HG03175 (cell line): ENCODE results near the gene GPR3.
"Not testable (repeated sequence)": the region's sequence is repeated elsewhere in the genome, so short reads cannot be mapped to it uniquely, and the experiment has no call there.

Source experiments
- ATAC-seq: cut with Tn5 transposase; IDR thresholded peaks from one replicate; pipeline ENCODE4 v1.9.1; 2021; ENCODE audit warnings: mild to moderate bottlenecking, moderate library complexity; ENCODE audit not compliant: unreplicated experiment

The GPR3 gene

DNA sequence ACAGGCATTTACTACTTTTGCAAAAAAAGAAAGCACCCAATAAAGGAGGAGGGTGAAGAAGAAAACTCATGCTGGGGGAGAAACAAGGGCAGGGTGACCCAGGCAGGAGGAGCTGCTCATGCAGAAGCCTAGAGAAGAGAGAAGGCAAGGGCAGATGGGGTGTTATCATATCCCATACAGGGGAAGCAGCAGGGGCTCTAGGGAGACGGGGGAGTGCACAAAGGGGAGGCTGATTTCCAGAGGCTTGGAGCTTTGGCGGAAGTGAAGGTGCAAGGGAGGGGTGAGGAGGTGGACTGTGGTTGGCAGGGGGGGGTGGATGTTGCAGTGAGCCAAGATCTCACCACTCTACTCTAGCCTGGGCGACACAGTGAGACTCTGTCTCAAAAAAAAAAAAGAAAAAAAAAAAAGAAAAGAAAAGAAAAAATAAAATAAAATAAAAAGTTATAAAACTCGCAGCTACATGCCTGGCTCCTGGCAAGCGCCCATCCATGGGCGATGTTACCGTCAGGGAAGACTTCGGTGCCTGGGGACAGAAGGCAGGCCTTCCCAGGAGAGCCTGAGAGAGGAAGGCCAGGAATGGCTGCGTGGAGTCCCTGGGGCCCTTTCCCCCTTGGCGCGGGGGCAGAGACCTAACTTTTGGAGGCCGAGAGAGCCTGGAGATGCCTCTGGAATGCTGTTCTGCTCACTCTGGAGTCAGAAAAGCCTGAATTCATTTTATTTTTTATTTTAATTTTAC, 14.5 kb upstream of the GPR3 start:
- no peak for ATAC-seq

DNA sequence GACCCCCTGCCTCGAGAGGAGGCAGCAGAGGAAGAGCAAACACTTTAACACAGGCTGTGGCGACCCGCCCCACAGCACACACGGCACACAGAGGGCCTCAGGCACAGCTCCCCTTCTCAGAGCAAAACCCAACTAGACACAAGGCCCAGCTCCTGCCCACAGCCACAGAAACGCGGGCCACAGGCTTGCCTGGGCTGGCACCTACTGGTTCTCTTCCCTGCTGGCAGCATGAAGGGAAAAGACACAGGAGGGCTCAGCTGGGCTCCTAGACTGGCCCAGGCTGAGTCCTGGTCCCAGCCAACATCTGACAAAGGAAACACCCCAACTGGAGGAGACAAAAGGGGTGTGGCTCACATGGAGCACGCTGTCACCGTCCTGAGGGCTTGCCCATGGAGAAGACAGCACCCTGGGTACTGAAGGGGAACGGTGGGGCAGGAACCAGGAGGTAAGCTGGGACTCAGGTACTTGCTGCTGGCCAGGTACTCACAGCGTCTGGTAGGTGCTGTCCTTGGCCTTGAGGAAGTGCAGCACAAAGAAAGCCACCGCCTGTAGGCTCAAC, 12.8 kb upstream of the GPR3 start:
- ATAC-seq, result no peak

DNA sequence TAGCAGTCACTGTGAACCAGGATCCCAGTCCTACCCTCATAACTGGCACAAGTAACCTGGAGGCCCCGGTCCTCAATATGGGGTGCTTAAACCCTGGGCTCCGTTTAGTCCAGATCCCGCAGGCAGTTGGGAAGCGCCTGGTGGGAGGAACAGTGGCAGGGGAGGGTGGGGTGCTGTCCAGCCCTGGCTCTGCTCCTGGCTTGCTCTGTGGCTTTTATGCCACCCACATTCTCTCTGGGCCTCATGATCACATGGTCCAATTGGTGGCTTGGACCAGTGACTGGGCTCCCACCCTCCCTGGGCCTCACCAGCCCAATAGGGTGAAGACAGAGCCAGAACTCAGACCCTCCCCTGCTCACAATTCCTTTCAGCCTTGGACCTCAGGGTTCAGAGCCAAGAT, 12.2 kb upstream of the GPR3 start:
- ATAC-seq, result no peak

DNA sequence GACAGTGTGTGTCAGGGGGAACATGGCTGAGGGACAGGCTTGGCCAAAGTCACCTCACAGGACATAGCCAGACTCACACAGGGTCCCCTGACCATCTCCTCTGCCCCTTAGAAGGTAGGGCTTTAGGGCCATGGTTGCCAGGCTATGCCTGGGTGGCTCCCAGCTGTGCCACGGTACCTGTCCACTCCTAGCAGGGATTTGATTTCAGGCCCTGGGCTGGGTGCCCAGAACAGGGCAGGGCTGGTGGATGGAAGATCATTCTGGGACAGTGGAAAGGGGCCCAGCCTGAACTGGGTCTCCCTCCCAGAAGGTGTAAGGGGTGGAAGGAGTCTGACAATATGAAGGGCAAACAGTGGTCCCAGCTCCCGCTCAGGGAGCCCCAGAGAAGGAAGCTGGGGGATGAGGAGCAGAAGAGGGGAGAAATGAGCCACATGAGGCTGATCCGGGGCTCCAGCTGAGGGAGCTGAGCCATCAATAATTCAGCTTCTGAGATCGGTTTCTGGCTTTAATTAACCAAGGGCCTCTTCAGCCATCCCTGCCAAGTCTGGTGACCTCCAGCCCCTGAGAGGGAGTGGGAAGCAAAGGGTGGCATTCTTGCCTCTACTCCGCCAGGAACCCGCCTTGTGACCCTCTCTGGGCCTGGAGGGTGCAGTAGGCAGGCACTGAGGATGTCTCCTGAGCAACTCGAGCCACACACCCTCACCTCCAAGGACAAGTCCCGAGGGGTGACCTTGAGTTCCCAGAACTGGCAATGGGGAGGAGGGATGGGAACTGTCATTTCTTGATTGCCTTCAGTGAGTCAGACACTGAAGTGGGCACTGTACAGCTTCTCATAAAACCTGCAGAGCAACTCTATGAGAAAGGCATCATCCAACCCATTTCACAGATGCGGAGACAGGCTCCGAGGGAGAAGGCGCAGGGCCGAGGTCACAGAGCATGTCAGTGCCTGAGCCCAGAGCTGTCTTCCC, 11.4 kb upstream of the GPR3 start:
- no peak for ATAC-seq

DNA sequence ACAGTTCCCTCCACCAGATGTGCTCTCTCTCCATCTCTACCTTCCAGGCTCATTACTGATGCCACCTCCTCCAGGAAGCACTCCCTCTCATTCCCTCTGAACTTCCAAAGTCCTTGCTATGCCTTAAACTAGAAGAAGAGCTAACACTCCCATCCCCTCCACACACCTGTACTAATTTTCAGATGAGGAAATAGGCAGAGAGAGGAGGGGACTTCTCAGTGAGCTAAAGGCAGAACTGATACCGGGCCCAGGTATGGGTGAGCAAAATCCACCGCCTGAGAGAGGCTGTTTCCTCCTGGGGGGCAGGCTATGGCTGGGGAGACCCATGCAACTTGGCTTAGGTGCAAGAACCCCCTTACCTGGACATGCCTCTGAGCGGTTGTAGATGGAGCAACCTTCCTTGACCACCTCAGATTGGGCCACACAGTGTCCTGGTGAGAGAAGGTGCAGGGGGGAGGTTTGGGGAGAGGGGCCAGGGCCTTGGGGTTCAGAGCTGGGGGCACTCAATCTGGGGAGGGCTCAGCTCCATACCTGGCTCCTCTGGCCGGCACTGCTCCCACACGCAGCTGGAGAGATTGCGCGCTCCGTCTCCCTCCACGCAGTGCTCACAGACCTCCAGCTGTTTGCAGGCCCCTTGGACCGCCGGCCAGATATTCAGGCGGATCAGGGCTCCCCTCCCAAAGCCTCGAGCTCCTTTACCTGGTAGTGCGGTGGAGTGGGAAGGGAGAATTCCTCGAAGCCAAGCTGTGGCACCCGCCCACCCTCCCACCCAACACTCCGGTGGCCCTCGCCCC, 10.3 kb upstream of the GPR3 start:
- no peak for ATAC-seq

DNA sequence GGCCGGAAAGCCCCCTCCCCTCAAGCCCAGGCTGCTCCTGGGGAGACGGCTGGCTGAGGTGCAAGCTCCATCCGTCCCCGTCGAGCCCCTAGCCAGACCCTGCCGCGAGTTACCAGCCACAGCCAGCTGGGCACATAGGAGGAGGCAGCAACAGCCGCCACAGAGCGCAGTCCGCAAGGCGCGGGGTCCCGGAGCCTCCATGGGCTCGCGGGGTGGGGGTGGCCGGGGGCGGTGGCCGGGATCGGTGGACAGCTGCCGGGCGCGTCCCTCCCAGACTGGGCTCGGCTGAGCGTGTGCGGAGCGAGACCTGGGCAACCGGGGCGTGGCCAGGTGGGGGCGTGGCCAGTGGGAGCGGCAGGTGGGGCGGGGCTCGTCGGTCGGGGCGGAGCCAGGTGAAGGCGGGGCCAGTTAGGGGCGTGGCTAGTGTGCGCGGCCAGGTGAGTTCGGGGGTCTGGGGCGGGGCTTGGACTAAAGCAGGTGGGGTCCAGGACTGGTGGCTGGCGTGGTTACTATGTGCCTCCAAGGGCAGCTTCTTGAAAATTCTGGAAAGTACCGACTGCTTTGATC, 9.3 kb upstream of the GPR3 start, which contains the start of gene CD164L2:
Gene CD164L2 (minus strand): TSS at position 295 of the 567 bp plus-strand sequence. CDS start 94 bp downstream, at position 201.
- no peak for ATAC-seq

DNA sequence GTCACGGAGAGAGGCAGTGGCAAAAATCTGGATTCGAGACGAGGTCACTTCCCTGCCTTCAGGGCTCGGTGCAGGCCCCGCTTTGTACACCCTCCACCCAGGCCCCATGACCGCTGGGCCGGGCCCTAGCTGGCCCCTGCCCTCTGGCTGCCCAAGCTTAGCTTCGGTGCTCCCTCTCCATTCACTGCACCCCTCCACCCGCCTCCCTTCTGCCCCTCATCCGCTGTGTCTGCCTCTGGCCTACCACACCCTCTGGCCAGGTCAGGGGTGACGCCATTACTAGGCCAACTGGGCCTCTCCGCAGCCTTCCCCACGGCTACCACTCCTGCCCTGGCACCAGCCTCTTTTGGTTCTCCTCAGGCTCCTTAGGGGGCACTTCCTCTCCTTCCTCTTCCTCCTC, 8.8 kb upstream of the GPR3 start:
- ATAC-seq, result no peak

DNA sequence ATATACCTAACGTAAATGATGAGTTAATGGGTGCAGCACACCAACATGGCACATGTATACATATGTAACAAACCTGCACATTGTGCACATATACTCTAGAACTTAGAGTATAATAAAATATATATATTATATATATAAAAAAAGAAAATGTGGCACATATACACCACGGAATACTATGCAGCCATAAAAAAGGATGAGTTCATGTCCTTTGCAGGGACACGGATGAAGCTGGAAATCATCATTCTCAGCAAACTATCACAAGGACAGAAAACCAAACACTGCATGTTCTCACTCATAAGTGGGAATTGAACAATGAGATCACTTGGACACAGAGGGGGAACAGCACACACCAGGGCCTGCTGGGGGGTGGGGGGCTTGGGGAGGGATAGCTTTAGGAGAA, 7.6 kb upstream of the GPR3 start:
- not testable (repeated sequence) for ATAC-seq

DNA sequence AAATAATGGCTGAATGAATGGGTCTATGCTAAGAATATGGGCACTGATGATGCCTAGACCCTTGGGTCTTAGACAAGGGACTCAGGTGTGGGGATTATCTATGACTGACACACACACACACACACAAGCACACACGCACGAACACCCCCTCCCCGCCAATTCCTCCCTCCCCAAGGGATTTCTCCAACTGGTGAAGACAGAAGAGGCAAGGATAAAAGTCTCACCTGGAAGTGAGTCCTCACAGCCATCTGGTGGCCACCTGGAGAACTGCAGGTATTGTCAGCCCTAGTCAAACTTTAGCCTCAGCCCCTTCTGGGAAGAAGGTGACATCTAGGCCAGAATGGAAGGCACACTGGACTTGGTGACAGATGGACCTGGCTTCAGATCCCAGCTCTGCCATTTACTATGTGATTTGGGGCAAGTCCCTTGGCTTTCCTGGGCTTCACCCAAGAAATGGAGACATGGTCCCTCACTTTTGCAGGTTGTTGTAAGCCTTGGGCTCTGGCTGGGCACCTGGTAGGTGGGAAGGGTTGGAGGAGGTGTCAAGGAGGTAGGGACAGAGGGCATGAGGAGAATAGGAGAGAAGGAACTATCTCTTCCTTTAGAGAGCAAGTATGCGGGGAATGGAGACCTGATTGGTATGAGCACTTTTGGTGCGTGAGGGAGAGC, 4.0 kb upstream of the GPR3 start:
- no peak for ATAC-seq

DNA sequence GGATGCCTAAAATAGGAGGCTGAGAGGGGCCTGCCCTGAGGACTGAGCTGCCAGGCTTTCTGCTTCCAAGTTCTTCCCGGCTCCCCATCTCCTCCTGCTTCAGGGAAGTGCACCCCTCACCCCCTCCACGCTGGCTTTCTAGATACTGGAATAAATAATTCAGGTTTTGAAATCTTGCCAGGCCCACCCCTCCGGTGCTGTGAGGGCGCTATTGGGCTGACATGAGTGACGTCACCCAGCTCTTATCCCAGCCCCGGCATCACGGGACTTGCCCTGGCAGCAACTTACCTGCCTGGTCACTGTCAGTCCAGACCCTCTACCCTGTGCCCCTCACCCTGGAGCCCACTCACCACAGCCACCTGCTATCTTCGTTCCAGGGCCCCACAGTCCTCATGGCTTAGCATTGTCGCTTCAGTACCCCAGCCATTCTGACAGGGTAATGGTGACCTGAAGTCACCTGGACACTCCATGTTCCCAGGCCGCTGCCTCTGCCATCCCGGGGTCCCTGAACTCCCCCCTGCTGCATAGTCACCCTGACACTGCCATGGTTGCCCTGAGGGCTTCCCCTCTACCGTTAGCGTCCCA, 819 bp upstream of the GPR3 start:
- no peak for ATAC-seq

DNA sequence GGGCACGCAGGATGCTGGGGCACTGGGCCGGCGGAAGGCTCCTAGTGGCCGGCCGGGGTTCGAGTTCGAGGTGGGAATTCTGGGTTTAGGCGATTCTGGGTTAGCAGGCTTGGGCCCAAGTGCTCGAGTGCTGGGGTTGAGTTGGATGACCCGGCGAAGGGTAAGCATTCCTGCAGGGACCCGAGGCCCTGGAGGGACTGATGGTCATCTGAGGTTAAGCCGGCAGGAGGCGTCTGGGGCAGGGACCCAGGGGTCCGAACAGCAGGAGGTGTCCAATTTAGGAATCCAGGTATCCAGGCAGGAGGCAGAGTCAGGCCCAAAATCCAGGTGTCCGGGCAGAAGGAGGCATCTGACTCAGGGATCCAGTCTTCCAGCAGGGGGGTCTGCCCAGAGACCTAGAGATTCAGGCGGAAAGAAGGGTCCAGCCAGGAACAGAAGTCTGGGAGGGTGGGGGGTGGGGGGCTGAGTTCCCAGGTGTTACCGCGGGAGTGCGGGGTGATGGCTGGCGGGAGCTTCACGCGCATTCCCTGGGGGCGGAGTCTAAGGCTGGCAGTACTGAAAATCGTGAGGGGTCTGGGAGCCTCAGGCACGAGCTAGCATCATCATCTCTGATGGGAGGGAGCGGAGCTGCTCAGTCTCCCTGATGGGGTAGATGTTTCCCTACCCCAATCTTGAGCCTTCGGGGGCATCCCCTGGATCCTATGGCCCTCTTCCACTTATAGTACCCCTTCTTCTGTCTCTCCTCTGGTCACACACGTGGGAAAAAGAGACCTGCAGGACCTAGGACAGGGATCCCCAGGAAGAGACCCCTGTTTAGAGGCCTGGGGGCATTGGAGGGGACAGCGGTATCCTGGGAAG, 585 bp downstream of the GPR3 start:
- ATAC-seq, result no peak

DNA sequence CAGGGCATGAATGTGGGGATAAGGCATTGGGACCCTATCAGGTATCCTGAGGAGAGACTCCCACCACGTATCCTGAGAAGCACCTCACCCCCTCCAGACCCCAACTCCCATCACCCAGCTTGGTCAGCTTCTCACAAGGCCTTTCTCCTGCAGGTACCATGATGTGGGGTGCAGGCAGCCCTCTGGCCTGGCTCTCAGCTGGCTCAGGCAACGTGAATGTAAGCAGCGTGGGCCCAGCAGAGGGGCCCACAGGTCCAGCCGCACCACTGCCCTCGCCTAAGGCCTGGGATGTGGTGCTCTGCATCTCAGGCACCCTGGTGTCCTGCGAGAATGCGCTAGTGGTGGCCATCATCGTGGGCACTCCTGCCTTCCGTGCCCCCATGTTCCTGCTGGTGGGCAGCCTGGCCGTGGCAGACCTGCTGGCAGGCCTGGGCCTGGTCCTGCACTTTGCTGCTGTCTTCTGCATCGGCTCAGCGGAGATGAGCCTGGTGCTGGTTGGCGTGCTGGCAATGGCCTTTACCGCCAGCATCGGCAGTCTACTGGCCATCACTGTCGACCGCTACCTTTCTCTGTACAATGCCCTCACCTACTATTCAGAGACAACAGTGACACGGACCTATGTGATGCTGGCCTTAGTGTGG, 1.3 kb downstream of the GPR3 start:
- ATAC-seq, result no peak

DNA sequence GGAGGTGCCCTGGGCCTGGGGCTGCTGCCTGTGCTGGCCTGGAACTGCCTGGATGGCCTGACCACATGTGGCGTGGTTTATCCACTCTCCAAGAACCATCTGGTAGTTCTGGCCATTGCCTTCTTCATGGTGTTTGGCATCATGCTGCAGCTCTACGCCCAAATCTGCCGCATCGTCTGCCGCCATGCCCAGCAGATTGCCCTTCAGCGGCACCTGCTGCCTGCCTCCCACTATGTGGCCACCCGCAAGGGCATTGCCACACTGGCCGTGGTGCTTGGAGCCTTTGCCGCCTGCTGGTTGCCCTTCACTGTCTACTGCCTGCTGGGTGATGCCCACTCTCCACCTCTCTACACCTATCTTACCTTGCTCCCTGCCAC, 1.8 kb downstream of the GPR3 start:
- no peak for ATAC-seq

DNA sequence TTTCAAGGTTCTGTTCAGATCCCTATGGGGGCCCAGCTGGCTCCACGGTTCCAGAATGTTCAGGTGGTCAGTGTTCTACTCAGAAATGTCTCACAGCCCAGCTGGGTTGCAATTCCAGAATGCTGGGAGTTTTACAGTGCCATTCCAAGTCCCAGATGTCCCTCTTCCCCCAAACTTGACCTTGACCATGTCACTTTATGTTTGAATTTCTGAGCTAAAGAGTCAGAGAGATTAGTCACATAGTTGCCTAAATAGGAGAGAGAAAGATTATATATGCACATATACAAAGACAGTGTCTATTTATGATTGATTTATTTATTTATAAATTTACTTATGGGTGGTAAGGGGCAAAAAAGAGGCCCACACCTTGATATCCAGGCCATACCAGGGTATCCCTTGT, 2.5 kb downstream of the GPR3 start:
- no peak for ATAC-seq

DNA sequence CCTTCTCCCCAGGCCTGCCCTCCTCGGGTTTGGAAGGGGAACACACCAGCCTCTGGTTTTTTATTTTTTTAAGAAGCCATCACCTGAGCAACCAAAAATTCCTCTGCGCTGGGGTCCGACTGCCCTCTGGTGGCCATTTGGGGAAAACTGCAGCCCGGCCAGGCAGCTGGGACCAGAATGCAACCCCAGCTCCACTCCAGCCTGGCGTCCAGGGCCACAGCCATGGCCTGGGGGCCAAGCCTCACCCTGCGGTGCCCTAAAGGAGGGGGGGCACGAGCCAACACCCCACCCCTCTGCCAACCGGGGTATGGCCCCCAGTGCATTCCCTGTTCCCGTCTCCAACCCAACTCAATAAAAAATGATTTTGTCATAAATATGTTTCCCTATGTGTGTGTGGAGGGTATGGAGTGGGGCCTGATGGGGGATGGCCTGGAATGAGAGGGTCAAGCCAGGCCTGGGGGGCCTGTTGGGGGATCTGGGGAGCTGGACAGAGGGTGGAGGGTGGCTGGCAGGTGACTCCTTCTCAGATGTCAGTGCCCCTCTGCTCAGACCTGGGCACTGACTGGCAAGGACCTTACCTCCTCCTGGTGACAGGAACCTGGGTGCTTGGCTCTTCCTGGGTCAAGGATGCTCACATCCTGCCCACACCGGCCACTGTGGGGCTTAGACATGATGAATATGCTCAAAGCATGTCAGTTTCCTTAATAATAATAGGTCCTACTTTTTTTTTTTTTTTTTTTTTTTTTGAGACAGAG, 3.2 kb downstream of the GPR3 start:
- no peak for ATAC-seq

DNA sequence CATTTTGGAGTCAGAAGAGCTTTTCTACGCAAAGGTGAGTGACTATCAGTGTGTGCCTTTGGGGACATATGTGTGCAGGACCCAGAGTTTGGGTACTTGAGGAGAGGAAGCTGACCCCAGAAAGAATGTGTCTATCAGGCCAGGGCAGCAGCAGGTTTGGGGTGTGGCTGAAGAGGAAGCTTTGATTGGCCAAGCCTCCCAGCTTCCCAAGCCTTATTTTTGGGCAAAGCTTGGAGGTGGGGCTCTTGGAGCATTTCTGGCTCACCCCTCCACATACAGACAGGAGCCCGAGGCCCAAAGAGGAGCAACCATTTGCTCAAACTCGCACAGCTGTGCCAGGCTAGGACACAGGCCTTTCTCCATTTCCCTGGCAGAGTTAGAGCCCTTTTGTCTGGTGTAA, 4.7 kb downstream of the GPR3 start:
- ATAC-seq, result no peak

DNA sequence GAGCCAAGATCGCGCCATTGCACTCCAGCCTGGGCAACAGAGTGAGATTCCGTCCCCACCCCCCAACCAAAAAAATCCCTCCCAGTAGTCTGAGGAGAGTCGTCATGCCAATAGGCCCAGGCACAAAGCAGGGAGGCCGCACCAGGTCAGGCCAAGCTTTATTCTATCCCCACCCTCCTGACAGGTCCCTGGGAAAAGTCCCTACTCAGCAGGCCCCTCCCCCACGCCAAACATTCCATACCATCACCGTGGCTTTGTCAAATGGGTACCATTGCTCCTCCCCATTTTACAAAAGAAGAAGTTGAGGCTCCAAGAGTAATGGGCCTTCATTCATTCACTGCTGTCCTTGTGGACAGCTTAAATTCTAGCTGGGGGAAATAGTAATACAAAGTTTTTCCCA, 5.3 kb downstream of the GPR3 start:
- ATAC-seq, result no peak
